RPMI7951 (cell line): ENCODE results near the gene CNPY2. TPM values are rescaled to one million over a fixed set of nuclear protein-coding genes. Genes with fewer than 3 reads are reported as not detected.
"Not testable (repeated sequence)": the region's sequence is repeated elsewhere in the genome, so short reads cannot be mapped to it uniquely, and the experiment has no call there.

Experiments
- DNase-seq: peaks from one replicate; pipeline ENCODE4 v3.0.0-alpha.2; 2012; ENCODE audit warnings: low read depth
- total RNA-seq: library from RNA; depleted of rRNA; stranded (reverse); fragments of >200 nt; shearing (Covaris generic); gene quantifications from 2 replicates; pipeline ENCODE4 v1.2.3, GENCODE V29; 2014; rRNA removed

The CNPY2 gene
- total RNA-seq, result 102 and 114 TPM in 2 replicates

DNA sequence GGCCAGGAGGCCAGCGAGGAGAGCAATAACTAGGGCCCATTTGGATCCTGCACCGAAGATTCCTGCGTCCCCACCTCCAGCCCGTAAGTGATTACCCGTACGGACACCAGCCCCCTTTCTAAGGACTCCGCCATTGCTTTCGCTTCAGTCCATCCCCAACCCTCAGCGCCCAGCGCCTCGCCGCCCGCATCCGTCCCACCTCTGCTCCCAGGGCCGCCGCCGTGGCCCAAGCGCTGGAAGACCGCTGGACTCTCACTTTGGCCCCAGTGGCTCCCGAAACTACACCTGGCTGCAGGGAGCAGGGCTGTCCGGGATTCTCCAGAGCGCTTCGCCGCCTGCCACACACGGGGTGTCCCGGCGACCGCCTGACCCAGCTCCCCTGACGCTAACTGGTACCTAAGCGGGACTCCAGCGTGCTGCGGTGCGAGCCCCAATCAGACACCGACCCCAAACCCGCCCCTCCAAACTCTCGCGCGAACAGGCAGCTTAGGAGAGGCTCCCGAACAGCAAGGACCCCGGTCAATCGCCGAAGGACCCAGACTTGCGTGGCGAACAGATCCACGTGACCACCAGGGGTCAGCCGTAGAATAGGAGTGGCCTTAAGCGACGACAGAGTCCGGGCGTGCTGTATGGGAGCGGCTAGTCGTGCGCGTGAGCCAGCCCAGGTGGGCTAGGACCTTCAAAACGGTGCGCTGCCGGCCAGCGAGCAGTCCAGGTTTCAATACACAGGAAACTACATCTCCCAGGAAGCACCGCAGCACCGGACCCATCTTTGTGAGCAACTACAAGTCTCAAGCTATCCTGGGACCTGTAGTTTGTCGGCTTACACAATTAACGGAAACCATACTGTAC lies at the start of gene CNPY2:
Gene CNPY2 (minus strand): TSS at position 367 of the 852 bp plus-strand sequence. CDS start 771 bp downstream, outside the sequence.
- peak; percentile 95 for DNase-seq

DNA sequence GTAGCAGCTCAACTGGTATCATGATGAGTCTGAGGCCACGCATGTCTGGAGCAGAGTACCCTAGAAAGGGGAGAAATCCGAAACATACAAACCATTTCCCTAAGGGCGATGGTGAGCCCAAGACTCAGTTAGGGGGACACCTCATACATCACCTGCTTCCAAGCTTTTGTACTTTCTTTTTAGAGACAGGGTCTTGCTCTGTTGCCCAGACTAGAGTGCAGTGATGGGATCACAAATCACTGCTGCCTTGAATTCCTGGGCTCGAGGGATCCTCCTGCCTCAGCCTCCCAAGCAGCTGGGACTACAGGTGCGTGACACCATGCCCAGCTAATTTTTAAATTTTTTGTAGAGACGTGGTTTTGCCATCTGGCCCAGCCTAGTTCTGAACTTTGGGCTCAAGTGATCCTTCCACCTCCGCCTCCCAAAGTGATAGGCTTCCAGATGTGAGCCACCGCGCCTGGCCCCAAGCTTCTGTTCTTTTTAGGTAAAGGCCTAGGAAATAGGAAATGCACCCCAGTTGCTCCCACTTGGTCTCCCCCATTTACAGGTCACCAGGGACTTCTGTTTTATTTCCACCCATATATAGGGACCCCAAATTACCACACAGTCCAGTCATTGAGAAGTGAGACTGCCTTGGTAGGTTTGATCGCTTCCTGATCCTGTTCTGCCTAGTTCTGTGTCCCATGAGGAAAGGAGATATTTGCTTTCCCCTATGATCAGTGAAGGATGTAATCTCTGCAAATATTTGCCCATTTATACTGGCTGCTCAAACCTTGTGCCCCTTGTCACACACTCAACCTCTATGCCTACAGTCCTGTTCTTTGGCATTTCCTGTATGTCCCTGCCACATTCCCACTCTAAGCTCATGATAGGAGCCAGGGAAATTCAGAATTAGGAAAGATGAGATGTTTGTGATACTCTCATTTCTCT lies 46.6 kb upstream of the CNPY2 start, which contains the start of gene APOF:
Gene APOF (minus strand): TSS at position 728 of the 930 bp plus-strand sequence. CDS start 112 bp downstream, at position 616.
- no peak for DNase-seq

DNA sequence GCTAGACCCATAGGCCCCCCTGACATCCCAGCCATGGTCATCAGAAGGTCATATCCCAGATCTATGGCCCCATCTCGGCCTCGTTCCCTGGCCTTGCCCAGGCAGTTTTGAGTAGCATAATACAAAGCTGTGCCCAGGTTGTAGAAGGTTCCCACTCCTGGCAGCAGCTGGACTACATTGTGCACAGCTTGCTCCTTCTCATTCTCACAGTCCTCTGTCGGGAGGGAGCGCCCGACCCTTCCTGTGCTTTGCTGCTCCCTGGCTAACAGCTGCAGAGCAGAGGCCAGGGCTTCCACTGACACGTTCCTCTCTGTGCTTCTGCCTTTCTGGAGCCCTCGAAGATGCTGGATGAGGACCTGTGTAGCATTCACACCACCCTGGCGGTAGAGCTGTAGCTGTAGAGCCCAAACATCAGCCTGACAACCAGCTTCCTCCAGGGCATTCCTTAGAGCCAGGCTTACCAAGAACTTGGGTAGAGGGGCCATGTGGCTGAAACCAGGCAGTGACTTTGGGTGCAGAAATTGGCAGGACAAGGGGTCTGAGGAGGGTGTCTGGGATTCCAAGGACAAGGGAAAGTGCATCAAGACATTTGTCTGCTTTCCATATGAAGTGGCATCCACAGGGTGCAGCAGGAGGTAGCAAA lies 45.8 kb upstream of the CNPY2 start:
- DNase-seq, result no peak

DNA sequence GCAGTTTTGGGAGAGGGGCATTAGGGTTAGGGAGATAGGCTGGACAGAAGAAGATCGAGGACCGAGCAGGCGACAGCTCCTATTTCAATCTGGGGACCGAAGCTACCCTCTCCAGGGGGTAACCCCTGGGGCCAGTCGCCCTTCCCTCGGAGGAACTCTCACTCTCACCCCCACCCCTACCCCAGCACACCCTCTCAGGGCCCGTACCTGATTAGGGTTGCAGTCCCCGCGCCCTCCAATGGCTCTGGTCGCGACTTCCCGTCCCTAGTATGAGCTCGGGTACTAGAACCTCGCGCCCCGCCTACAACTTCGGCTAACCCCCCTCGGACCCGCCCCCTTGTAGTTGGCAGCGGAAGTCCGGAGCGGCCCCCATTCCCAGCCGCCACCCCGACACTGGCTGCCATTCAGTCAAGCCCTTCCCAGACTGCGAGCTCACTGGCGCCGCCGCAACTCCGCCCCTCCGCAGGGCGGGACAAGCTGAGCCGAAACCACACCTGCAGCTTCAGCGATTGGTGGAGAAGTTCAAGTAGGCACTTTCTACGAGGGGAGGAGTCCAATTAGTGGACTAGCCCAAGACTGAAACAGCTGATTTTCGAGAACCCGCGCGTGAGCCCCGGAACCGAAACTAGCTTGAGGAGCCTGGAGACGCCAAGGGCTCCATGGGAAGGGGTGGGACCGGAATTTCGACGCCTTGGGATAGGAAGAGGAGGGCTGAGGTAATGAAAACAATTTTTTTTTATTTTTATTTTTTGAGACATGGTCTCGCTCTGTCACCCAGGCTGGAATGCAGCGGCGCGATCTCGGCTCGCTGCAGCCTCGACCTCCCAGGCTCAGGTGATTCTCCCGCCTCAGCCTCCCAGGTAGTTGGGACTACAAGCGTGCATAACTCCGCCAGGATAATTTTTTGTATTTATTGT lies 44.3 kb upstream of the CNPY2 start, which contains the start of gene STAT2:
Gene STAT2 (minus strand): TSS at position 257 of the 917 bp plus-strand sequence. CDS start 3,536 bp downstream, outside the sequence.
- DNase-seq, result peak; percentile 99

DNA sequence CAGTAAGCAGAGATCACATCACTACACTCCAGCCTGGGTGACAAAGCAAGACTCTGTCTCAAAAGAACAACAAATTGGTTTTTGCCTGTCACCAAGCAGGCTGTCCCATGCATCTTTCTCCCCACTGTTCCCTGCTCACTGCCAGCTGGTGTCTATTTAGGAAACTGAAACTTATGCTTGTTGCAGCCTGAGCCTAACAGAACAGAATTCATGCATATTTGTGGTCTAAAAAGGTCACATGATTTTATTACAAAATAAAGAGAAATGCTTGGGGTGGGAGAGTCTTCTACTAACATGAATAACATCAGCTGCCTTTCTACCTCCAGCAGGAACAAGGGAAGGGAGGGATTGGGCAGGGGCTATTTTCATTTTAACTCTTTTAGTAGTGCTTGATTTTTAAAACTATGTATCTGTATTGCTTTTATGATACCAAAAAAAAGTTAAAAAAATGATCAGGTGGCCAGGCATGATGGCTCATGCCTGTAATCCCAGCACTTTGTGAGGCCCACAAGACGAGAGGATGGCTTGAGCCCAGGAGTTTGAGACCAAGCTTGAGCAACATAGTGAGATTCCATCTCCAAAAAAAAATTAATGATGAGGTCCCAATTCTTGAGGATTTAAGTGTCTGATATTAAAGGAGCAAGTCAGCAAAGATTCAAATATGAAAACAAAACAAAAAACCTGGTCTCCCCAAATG lies 43.2 kb upstream of the CNPY2 start:
- peak; percentile 81 for DNase-seq

DNA sequence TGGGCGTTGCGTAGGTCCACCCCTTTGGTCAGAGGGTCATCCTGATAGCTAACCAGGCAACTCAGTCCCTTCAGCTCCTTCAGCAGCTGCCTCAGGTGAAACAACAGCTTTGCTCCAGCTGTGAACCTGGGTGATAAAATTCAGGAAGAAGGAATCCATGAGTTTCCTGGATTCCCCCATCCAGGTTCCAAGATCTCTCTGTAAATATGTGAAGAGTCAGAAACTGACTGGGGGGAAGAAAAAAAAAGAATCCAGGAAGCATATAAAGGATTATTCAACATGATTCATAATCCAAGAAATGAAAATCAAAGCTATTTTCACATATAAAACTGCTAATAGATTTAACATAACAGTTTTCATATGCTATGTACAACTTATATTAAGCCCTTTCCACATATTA lies 35.5 kb upstream of the CNPY2 start:
- DNase-seq, result no peak

DNA sequence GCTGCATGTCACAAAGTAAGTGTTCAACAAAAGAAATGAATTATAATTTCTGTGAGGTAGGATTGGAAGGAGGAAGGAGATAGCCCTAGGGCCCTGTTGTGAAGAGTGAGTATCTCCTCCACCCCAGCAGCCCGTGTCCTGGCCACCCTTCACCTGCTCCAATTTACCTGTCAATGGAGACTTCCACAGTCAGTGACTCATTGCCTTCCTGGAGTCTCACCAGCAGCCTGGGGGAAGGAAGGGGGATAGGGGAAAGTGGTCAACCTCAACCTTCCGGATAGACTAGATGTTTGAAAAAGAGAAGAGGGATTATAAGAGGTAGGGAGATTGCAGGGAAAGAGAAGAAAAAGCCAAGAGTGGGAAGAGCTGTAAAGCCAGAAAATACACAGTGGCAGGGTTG lies 34.9 kb upstream of the CNPY2 start:
- DNase-seq, result no peak

DNA sequence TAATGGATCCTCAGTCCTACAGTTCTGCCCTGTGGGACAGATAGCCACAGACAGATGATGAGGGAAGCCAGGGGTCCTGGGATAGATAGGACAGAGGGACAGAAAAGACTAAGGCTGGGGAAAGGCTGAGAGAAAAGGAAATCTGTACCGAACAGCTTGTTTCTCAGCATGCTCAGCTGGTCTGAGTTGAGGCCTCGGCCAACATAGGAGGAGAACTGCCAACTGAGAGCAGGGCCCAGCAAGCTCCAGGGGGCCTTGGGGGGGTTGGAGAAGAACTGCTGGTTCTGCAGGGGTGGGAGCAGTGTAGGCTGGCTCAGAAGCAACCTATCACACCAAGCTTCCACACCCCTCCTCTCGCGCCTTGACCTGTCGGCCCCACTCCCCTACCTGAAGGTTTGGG lies 33.0 kb upstream of the CNPY2 start:
- no peak for DNase-seq

DNA sequence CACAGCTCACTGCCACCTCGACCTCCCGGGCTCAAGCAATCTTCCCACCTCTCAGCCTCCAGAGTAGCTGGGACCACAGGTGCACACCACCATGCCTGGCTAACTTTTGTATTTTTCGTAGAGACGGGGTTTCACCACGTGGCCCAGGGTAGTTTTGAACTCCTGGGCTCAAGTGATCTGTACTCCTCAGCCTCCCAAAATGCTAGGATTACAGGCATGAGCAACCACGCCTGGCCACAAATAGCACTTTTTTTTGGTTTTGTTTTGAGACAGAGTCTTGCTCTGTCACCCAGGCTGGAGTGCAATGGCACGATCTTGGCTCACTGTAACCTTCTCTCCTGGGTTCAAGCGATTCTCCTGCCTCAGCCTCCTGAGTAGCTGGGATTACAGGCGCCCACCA lies 31.5 kb upstream of the CNPY2 start:
- DNase-seq, result not testable (repeated sequence)

DNA sequence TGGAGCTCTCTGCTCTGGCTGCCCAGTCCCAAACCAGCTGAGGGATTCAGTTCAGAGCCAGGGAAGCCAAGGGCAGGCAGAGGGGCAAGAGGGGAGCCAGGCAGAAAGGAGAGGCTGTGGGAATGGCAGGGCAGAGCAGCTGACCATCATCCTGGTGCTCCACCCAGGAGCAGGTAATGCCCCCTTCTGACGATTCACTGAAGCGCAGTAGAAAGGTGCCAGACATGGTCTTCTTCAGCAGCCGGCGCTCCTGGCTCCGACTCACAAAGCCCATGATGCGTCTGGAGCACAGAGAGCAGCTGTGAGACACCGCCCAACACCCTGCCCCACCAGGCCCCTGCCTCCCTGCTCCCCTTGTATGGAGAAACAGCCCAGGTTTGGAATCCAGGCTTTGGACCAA lies 30.9 kb upstream of the CNPY2 start:
- DNase-seq, result no peak

DNA sequence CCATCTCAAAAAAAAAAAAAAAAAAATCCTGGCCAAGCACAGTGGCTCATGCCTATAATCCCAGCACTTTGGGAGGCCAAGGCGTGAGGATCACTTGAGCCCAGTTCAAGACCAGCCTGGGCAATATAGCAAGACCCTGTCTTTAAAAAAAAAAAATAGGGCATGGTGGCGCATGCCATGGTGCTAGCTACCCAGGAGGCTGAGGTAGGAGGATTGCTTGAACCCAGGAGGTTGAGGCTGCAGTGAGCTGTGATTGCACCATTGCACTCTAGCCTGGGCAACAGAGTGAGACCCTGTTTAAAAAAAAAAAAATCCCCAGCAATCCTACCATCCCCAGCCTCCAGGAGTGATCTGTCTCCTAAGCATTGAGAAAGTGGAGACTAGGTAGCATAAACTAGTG lies 26.5 kb upstream of the CNPY2 start:
- not testable (repeated sequence) for DNase-seq

DNA sequence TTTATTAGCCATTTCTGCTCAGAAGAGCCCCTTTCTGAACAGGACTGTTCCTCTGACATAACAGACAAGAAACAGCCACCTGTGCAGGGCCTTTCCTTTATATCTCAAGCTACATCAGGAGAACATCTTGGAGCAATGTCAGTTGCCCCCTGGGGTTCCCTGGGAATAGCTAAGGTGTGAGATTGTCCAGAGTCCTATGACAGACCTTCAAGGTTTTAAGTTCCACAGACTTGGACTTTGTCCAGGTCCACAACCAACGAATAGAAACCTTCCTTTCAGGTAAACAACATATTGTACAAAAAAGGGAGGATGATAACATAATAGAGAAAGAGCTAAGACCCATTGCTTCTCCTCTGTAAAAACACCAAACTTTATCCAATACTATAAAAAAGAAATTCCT lies 25.8 kb upstream of the CNPY2 start:
- no peak for DNase-seq

DNA sequence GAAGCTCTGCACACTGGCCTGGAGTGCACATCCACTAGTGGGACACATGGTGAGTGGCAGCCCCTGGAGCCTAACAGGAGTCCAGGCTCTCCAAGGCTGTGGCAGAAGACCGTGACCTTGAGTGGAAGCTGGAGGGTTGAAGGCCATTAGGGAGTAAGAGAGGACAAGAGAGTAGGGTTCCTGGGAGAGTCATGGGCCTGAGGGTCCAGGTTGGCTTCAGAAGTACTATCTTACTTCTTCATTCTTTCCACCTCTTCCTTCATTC lies 23.3 kb upstream of the CNPY2 start:
- DNase-seq, result no peak

DNA sequence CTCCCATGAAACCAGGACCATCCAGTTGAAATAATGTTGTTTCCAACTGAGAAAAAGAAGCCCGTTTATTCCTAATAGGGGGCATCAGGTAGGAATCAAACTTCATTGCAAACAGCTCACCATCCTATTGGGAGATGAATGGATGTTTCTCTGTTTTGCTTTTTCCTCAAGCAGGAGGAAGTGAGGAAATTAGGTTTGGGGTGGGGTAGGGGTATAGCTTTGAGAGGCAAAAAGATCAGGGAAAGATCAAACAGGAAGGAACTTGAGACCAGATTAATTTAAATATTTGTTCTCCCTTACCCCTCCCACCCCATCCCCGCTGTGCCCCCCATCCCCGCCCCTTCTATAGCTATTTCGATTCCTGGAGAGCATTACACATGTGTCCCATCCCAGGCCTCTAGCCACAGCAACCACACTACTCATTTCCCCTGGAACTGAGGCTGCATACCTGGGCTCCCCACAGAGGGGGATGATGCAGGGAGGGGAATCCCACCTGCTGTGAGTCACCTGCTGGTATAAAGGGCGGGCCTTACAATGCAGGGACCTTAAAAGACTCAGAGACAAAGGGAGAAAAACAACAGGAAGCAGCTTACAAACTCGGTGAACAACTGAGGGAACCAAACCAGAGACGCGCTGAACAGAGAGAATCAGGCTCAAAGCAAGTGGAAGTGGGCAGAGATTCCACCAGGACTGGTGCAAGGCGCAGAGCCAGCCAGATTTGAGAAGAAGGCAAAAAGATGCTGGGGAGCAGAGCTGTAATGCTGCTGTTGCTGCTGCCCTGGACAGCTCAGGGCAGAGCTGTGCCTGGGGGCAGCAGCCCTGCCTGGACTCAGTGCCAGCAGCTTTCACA lies 22.7 kb upstream of the CNPY2 start, which contains the start of gene IL23A:
Gene IL23A (plus strand): TSS at position 577 of the 850 bp plus-strand sequence. CDS start 161 bp downstream, at position 738.
- DNase-seq, result no peak

DNA sequence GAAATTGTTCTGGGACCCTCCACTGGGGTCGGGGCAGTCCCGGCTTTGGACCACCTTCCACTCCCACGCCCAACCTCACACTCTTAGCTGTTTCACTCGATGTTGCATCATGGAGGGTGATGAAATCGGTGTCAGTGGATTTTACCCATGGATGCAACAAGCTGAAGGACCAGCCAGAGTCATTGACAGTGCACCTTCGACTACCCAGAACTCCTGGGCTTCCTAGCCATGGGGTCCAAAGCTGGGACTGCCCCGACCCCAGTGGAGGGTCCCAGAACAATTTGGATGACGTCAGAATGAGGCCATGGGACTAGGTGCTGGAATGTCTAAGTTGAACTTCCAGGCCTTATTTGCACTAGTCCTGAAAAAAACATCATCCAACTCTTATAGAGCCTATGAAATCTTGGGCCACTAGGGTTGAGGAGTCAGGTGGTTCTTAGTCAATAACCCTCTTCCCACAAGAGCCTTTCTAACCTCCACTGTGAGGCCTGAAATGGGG lies 22.0 kb upstream of the CNPY2 start:
- no peak for DNase-seq

DNA sequence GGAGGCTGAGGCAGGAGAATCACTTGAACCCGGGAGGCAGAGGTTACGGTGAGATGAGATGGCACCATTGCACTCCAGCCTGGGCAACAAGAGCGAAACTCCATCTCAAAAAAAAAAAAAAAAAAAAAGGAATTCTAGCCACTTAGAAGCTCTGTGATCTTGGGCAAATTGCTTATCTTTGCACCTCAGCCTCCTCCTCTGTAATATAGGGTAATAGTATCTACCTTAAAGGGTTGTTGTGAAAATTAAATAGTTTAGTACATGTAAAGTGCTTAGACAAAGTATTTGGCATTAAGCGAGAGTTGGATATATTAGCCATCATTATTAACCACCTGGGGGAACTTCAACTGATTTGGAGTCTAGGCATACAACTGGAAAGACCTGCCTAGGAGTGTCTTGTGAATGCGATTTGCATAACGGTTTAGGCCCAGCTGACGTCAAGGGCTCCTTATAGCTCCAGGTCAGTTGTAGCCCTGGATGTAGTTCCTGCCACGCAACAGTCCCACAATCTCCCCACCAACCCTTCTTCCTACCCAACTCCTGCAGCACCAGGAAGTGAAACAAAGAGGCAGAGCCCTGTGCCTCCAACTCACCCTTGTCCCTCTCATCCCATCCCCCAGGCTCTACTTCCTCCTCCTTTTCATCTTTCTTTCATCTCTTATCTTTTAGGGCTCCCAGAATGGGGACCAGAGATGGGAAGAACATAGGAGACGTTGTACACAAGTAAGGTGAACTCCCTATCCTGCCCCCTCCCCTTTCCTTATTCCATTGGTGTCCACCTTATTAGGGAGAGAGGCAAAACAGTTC lies 20.8 kb upstream of the CNPY2 start:
- no peak for DNase-seq

DNA sequence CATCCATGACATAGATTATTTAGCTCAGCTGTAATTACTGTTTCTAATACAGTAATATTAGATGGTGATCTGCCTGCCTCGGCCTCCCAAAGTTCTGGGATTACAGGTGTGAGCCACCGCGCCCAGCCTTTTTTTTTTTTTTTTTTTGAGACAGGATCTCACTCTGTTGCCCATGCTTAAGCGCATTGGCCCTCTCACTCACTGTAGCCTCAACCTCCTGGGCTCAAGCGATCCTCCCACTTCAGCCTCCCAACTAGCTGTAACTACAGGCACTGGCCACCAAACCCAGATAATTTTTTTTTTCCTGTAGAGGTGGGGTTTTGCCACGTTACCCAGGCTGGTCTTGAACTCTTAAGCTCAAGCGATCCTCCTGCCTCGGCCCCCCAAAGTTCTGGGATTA lies 19.7 kb upstream of the CNPY2 start:
- not testable (repeated sequence) for DNase-seq

DNA sequence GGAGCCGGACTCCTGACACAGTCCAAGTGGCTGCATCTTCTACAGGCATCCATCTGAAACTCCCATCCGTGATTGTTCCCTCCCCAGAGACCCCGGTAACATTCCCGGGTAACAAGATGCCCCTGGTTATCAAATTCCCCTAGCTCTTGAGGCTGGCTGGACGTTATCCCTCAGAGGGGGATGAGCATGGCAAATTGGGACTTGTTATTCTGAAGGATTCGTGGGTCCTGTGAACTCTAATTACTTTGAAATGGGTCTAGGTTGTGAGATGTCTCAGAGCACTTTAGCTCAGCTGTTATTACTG lies 18.7 kb upstream of the CNPY2 start:
- no peak for DNase-seq
